Loucy (cell line): Measurements from ENCODE around the gene CD164.

Experiments
- H2AFZ ChIP-seq: fragments of 200-600 bp; sonication (generic); 2 replicates; pipeline ENCODE4 v1.6.0; 2016; ENCODE audit warnings: antibody characterized with exemption, mild to moderate bottlenecking, low read length, moderate library complexity
- H3F3A ChIP-seq: fragments of 200-600 bp; 2 replicates; pipeline ENCODE4 v1.6.0; 2016; ENCODE audit warnings: antibody characterized with exemption, low read depth, mild to moderate bottlenecking
- H3K27me3 ChIP-seq: fragments of 200-600 bp; sonication (generic); 2 replicates; pipeline ENCODE4 v1.6.1; 2014; ENCODE audit warnings: low read length, mild to moderate bottlenecking; ENCODE audit not compliant: insufficient read depth, poor library complexity, severe bottlenecking
- H3K36me3 ChIP-seq: fragments of 200-600 bp; sonication (generic); 2 replicates; pipeline ENCODE4 v1.6.1; 2016; ENCODE audit warnings: low read length; ENCODE audit not compliant: insufficient read depth
- H3K4me1 ChIP-seq: fragments of 200-600 bp; sonication (generic); 2 replicates; pipeline ENCODE4 v1.5.1; 2014; ENCODE audit warnings: low read length, mild to moderate bottlenecking; ENCODE audit not compliant: insufficient read depth, poor library complexity, severe bottlenecking
- H3K4me2 ChIP-seq: fragments of 200-600 bp; sonication (generic); 2 replicates; pipeline ENCODE4 v1.6.0; 2014; ENCODE audit warnings: antibody characterized with exemption, low read length, low read depth, mild to moderate bottlenecking; ENCODE audit not compliant: poor library complexity, severe bottlenecking
- H3K4me3 ChIP-seq: fragments of 200-600 bp; sonication (generic); 2 replicates; pipeline ENCODE4 v1.5.1; 2014; ENCODE audit warnings: low read length, mild to moderate bottlenecking, mixed read lengths; ENCODE audit not compliant: poor library complexity, severe bottlenecking
- H3K79me2 ChIP-seq: fragments of 200-600 bp; sonication (generic); 2 replicates; pipeline ENCODE4 v1.6.1; 2014; ENCODE audit warnings: low read length; ENCODE audit not compliant: insufficient read depth
- H3K9ac ChIP-seq: fragments of 200-600 bp; sonication (generic); 2 replicates; pipeline ENCODE4 v1.6.0; 2014; ENCODE audit warnings: mild to moderate bottlenecking, low read depth, low read length, moderate library complexity; ENCODE audit not compliant: poor library complexity, severe bottlenecking
- H3K9me2 ChIP-seq: fragments of 200-600 bp; sonication (generic); replicated peaks from 2 replicates; pipeline ENCODE4 v1.6.1; 2016; ENCODE audit warnings: low read depth, low read length, mixed read lengths
- H3K9me3 ChIP-seq: fragments of 200-600 bp; sonication (generic); 2 replicates; pipeline ENCODE4 v1.6.1; 2014; ENCODE audit warnings: mild to moderate bottlenecking, antibody characterized with exemption, low read length, low read depth; ENCODE audit not compliant: insufficient read depth
- H4K20me1 ChIP-seq: fragments of 200-600 bp; sonication (generic); 2 replicates; pipeline ENCODE4 v1.6.0; 2014; ENCODE audit warnings: antibody characterized with exemption, low read length, mild to moderate bottlenecking; ENCODE audit not compliant: insufficient read depth, poor library complexity, severe bottlenecking
- CTCF ChIP-seq: fragments of 200-600 bp; sonication (generic); conservative IDR thresholded peaks from 2 replicates; pipeline ENCODE4 v1.5.1; 2014; ENCODE audit warnings: mild to moderate bottlenecking, antibody characterized with exemption, low read length
- EZH2phosphoT487 ChIP-seq: fragments of 200-600 bp; IDR thresholded peaks from 2 replicates; pipeline ENCODE4 v1.6.1; 2018; ENCODE audit warnings: antibody characterized with exemption, mild to moderate bottlenecking, moderate library complexity, borderline replicate concordance

The CD164 gene

GRCh38 chr6:109381747-109382575 lies at the start of gene CD164:
CD164 (minus strand) TSS chr6:109382467; CDS start chr6:109382378, 89 bp downstream.
- no peak for TF ChIP-seq CTCF
- no peak for TF ChIP-seq EZH2phosphoT487
- Histone ChIP-seq H3K79me2 (peaks cover 48% of the 10 kb centered on the region), H4K20me1 (peaks cover 50% of the 10 kb centered on the region), H3K4me3 (peak within 1 kb of the TSS; percentile 87), H3K4me1 (peaks cover 40% of the 10 kb centered on the region), H3F3A (0 out of 2 replicates have a peak, but pooled peaks cover 4% of the 10 kb centered on the region), H3K9ac (peak within 1 kb of the TSS; percentile 81), H3K4me2 (peak within 1 kb of the TSS; percentile 71), H3K27me3 (peaks cover 5% of the 10 kb centered on the region), H3K9me3 (no peaks in the 10 kb centered on the region), H2AFZ (peak within 1 kb of the TSS; percentile 77), H3K9me2 (no peaks in the 10 kb centered on the region), H3K36me3 (peaks cover 21% of the 10 kb centered on the region)

- H3K4me1 ChIP-seq, result no peaks in the 10 kb centered on the region
- no peak overlapping the region for H3K4me2 ChIP-seq
- H3K9me2 ChIP-seq, result no peaks in the 10 kb centered on the region
- H3K4me3 ChIP-seq, result no peak overlapping the region
- TF ChIP-seq CTCF (no peak), EZH2phosphoT487 (no peak)
- H3K79me2 ChIP-seq, result no peaks in the 10 kb centered on the region
- H3K9me3 ChIP-seq, result no peaks in the 10 kb centered on the region
- H3F3A ChIP-seq, result no peaks in the 10 kb centered on the region
- no peaks in the 10 kb centered on the region for H3K36me3 ChIP-seq
- no peak overlapping the region for H3K9ac ChIP-seq
- H2AFZ ChIP-seq, result no peak overlapping the region
- H3K27me3 ChIP-seq, result no peaks in the 10 kb centered on the region
- H4K20me1 ChIP-seq, result no peaks in the 10 kb centered on the region
Observed at GRCh38 chr6:109429496-109429895, 47.2 kb upstream of the CD164 start.

- Histone ChIP-seq H2AFZ (no peak overlapping the region), H3K4me1 (no peaks in the 10 kb centered on the region), H3F3A (no peaks in the 10 kb centered on the region), H4K20me1 (no peaks in the 10 kb centered on the region), H3K9ac (no peak overlapping the region), H3K9me2 (no peaks in the 10 kb centered on the region), H3K4me3 (no peak overlapping the region), H3K9me3 (no peaks in the 10 kb centered on the region), H3K27me3 (no peaks in the 10 kb centered on the region), H3K4me2 (no peak overlapping the region), H3K36me3 (no peaks in the 10 kb centered on the region), H3K79me2 (no peaks in the 10 kb centered on the region)
- TF ChIP-seq EZH2phosphoT487, result no peak
- no peak for TF ChIP-seq CTCF
Observed at GRCh38 chr6:109428889-109429477, 46.7 kb upstream of the CD164 start.
